H9 (cell line): ENCODE results near the gene EDIL3. TPM values are rescaled to one million over a fixed set of nuclear protein-coding genes. Genes with fewer than 3 reads are reported as not detected.

Experiments
- DNase-seq: peaks from one replicate; pipeline ENCODE4 v3.0.0-alpha.2; 2017
- H2AFZ ChIP-seq: one replicate; pipeline ENCODE4 v1.6.1; 2013; ENCODE audit warnings: mild to moderate bottlenecking, low read length, control low read depth, moderate library complexity
- H2AK5ac ChIP-seq: 2 replicates; pipeline ENCODE4 v1.6.1; 2013; ENCODE audit warnings: low read length, control low read depth, mixed read lengths; ENCODE audit not compliant: insufficient read length
- H2BK120ac ChIP-seq: one replicate; pipeline ENCODE4 v1.6.1; 2013; ENCODE audit warnings: low read depth, mild to moderate bottlenecking, low read length, control low read depth, inconsistent platforms; ENCODE audit not compliant: poor library complexity, severe bottlenecking
- H2BK12ac ChIP-seq: 2 replicates; pipeline ENCODE4 v1.6.1; 2013; ENCODE audit warnings: low read length, control low read depth, mixed read lengths, low read depth; ENCODE audit not compliant: insufficient read length
- H2BK15ac ChIP-seq: 2 replicates; pipeline ENCODE4 v1.6.1; 2013; ENCODE audit warnings: low read depth, low read length, control low read depth
- H2BK20ac ChIP-seq: one replicate; pipeline ENCODE4 v1.6.1; 2013; ENCODE audit warnings: low read depth, mild to moderate bottlenecking, low read length, control low read depth, inconsistent platforms; ENCODE audit not compliant: poor library complexity, severe bottlenecking
- H2BK5ac ChIP-seq: 2 replicates; pipeline ENCODE4 v1.6.1; 2013; ENCODE audit warnings: low read length, control low read depth, mixed read lengths; ENCODE audit not compliant: insufficient read length
- H3K14ac ChIP-seq: 2 replicates; pipeline ENCODE4 v1.6.1; 2013; ENCODE audit warnings: low read length, control low read depth; ENCODE audit not compliant: insufficient read depth
- H3K18ac ChIP-seq: 2 replicates; pipeline ENCODE4 v1.6.1; 2013; ENCODE audit warnings: low read depth, mild to moderate bottlenecking, mixed read lengths, low read length, control low read depth; ENCODE audit not compliant: insufficient read length
- H3K23ac ChIP-seq: 2 replicates; pipeline ENCODE4 v1.6.1; 2013; ENCODE audit warnings: low read length, control low read depth, mixed read lengths, low read depth; ENCODE audit not compliant: insufficient read length
- H3K23me2 ChIP-seq: 2 replicates; pipeline ENCODE4 v1.6.1; 2013; ENCODE audit warnings: low read depth, mild to moderate bottlenecking, mixed read lengths, low read length, control low read depth; ENCODE audit not compliant: insufficient read length, poor library complexity, severe bottlenecking
- H3K27ac ChIP-seq: 2 replicates; pipeline ENCODE4 v1.5.1; 2013; ENCODE audit warnings: low read length, control low read depth, mixed read lengths, low read depth; ENCODE audit not compliant: insufficient read length
- H3K27me3 ChIP-seq: 2 replicates; pipeline ENCODE4 v1.6.1; 2013; ENCODE audit warnings: low read length, control low read depth, inconsistent platforms; ENCODE audit not compliant: insufficient read depth
- H3K4ac ChIP-seq: 2 replicates; pipeline ENCODE4 v1.6.1; 2013; ENCODE audit warnings: low read depth, mild to moderate bottlenecking, control low read depth, inconsistent platforms, low read length, moderate library complexity
- H3K4me1 ChIP-seq: 2 replicates; pipeline ENCODE4 v1.6.1; 2013; ENCODE audit warnings: low read length, control low read depth, inconsistent platforms; ENCODE audit not compliant: insufficient read depth
- H3K4me2 ChIP-seq: 2 replicates; pipeline ENCODE4 v1.6.1; 2013; ENCODE audit warnings: low read length, control low read depth, mixed read lengths; ENCODE audit not compliant: insufficient read length, insufficient read depth
- H3K56ac ChIP-seq: 2 replicates; pipeline ENCODE4 v1.6.1; 2013; ENCODE audit warnings: low read depth, mild to moderate bottlenecking, mixed read lengths, low read length, control low read depth; ENCODE audit not compliant: insufficient read length
- H3K79me1 ChIP-seq: 2 replicates; pipeline ENCODE4 v1.6.1; 2013; ENCODE audit warnings: low read depth, mild to moderate bottlenecking, moderate library complexity, low read length, control low read depth, inconsistent platforms; ENCODE audit not compliant: insufficient read depth, poor library complexity, severe bottlenecking
- H3K79me2 ChIP-seq: 2 replicates; pipeline ENCODE4 v1.6.1; 2013; ENCODE audit warnings: low read length, control low read depth, inconsistent platforms; ENCODE audit not compliant: insufficient read depth
- H3K9ac ChIP-seq: 2 replicates; pipeline ENCODE4 v1.6.1; 2013; ENCODE audit warnings: low read length, control low read depth, mixed read lengths; ENCODE audit not compliant: insufficient read length; ENCODE audit errors: extremely low read depth
- H3K9me3 ChIP-seq: one replicate; pipeline ENCODE4 v1.6.1; 2013; ENCODE audit warnings: low read depth, low read length, inconsistent platforms; ENCODE audit not compliant: control insufficient read depth
- H3T11ph ChIP-seq: one replicate; pipeline ENCODE4 v1.6.1; 2013; ENCODE audit warnings: mild to moderate bottlenecking, low read length, control low read depth, inconsistent platforms
- H4K20me1 ChIP-seq: one replicate; pipeline ENCODE4 v1.6.1; 2013; ENCODE audit not compliant: control insufficient read depth, insufficient read length, insufficient read depth
- H4K5ac ChIP-seq: 2 replicates; pipeline ENCODE4 v1.6.1; 2013; ENCODE audit warnings: low read depth, mild to moderate bottlenecking, mixed read lengths, low read length, control low read depth; ENCODE audit not compliant: insufficient read length
- H4K8ac ChIP-seq: replicated peaks from 2 replicates; pipeline ENCODE4 v1.6.1; 2013; ENCODE audit warnings: low read length, control low read depth, mixed read lengths, low read depth; ENCODE audit not compliant: insufficient read length
- H4K91ac ChIP-seq: 2 replicates; pipeline ENCODE4 v1.6.1; 2013; ENCODE audit warnings: low read depth, mild to moderate bottlenecking, moderate library complexity, mixed read lengths, low read length, control low read depth; ENCODE audit not compliant: insufficient read length
- H3K27ac Mint-ChIP-seq, 3 experiments: 2 replicates in 2 of 3; 3 replicates in 1 of 3; pipeline ENCODE4 v1.8.0; 2020 to 2021; ENCODE audit warnings: mixed read lengths in 3 of 3, mild to moderate bottlenecking in 1 of 3, moderate library complexity in 1 of 3
- H3K27me3 Mint-ChIP-seq: 2 replicates; pipeline ENCODE4 v1.8.0; 2021; ENCODE audit warnings: low read depth, mild to moderate bottlenecking, moderate library complexity, mixed read lengths
- H3K36me3 Mint-ChIP-seq, 3 experiments: 2 replicates in 2 of 3; 3 replicates in 1 of 3; pipeline ENCODE4 v1.8.0; 2020 to 2021; ENCODE audit warnings: low read depth in 3 of 3, mixed read lengths in 3 of 3; ENCODE audit not compliant: insufficient read depth in 1 of 3
- H3K4me1 Mint-ChIP-seq, 2 experiments: 2 replicates each; pipeline ENCODE4 v1.8.0; 2020; ENCODE audit warnings: mixed read lengths in 2 of 2
- H3K4me3 Mint-ChIP-seq, 2 experiments: 2 replicates in 1 of 2; 3 replicates in 1 of 2; pipeline ENCODE4 v1.8.0; 2020 to 2021; ENCODE audit warnings: mild to moderate bottlenecking in 2 of 2, mixed read lengths in 2 of 2, moderate library complexity in 1 of 2
- H3K9me3 Mint-ChIP-seq, 2 experiments: 2 replicates in 1 of 2; 3 replicates in 1 of 2; pipeline ENCODE4 v1.8.0; 2020; ENCODE audit warnings: mild to moderate bottlenecking in 2 of 2, mixed read lengths in 2 of 2, moderate library complexity in 1 of 2
- WGBS: extraction: QIAGEN DNeasy Blood & Tissue Kit; methylation state at CpG from one replicate; pipeline ENCODE4 v1.1.7; 2013; ENCODE audit warnings: missing lambda C conversion rate, low lambda C conversion rate, mixed read lengths; ENCODE audit not compliant: insufficient read length; ENCODE audit errors: extremely low coverage; 5-methylcytosine and 5-hydroxymethylcytosine counted together
- total RNA-seq: library from RNA; stranded (reverse); gene quantifications from 2 replicates; pipeline ENCODE4 v1.2.1, GENCODE V29; 2021
- TF ChIP-seq, protein P1 (sequence below): fragments of 200-600 bp; sonication (generic); conservative IDR thresholded peaks from 3 replicates; pipeline ENCODE4 v1.8.0; 2021; ENCODE audit warnings: antibody characterized with exemption, mild to moderate bottlenecking

The EDIL3 gene
- total RNA-seq, 1 experiment from 2014 or later: 61.9 TPM

DNA sequence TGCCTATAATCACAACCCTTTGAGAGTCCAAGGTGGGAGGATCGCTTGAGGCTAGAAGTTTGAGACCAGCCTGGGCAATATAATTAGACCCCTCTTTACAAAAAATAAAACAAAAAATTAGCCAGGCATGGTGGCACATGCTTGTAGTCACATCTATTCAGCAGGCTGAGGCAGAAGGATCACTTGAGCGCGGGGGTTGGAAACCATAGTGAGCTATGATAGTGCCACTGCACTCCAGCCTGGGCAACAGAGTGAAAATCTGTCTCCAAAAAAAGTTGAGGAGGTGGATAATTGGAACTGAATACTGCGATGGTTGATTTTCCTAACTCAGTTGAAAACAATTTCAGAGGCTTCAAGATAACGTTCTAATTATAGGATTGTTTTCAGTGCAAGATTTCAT, 52.6 kb downstream of the EDIL3 start:
- Mint-ChIP-seq H3K4me1 (peaks cover 0 to 10% of the 10 kb centered on the region in 2 experiments; a peak in 2 of 4 replicates), H3K4me3 (no peak overlapping the region), H3K27ac (peak overlapping the region in 1 of 3 experiments; percentile 35; a peak in 1 of 7 replicates), H3K9me3 (no peaks in the 10 kb centered on the region; a peak in 1 of 5 replicates), H3K36me3 (peaks cover 0 to 3% (median 3%) of the 10 kb centered on the region in 3 experiments; a peak in 2 of 7 replicates), H3K27me3 (no peaks in the 10 kb centered on the region)
- TF ChIP-seq, protein P1, sequence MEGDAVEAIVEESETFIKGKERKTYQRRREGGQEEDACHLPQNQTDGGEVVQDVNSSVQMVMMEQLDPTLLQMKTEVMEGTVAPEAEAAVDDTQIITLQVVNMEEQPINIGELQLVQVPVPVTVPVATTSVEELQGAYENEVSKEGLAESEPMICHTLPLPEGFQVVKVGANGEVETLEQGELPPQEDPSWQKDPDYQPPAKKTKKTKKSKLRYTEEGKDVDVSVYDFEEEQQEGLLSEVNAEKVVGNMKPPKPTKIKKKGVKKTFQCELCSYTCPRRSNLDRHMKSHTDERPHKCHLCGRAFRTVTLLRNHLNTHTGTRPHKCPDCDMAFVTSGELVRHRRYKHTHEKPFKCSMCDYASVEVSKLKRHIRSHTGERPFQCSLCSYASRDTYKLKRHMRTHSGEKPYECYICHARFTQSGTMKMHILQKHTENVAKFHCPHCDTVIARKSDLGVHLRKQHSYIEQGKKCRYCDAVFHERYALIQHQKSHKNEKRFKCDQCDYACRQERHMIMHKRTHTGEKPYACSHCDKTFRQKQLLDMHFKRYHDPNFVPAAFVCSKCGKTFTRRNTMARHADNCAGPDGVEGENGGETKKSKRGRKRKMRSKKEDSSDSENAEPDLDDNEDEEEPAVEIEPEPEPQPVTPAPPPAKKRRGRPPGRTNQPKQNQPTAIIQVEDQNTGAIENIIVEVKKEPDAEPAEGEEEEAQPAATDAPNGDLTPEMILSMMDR: no peak
- H3K9ac ChIP-seq: no peak overlapping the region
- H3K18ac ChIP-seq: no peak overlapping the region
- no peak overlapping the region for H4K91ac ChIP-seq
- no peak overlapping the region for H3K23ac ChIP-seq
- no peak overlapping the region for H4K8ac ChIP-seq
- H3K4me2 ChIP-seq: no peak overlapping the region
- H2AFZ ChIP-seq: no peak overlapping the region
- H2BK15ac ChIP-seq: no peak overlapping the region
- H3T11ph ChIP-seq: no peak overlapping the region
- DNase-seq: no peak
- H3K9me3 ChIP-seq: no peaks in the 10 kb centered on the region
- H3K79me2 ChIP-seq: no peaks in the 10 kb centered on the region; the same call in 1 of the 2 replicates
- H3K27ac ChIP-seq: no peak overlapping the region
- no peaks in the 10 kb centered on the region for H3K4me1 ChIP-seq
- no peak overlapping the region for H3K56ac ChIP-seq
- H2BK12ac ChIP-seq: no peak overlapping the region
- H2BK5ac ChIP-seq: no peak overlapping the region
- H4K5ac ChIP-seq: no peak overlapping the region
- no peak overlapping the region for H2BK20ac ChIP-seq
- no peaks in the 10 kb centered on the region for H3K23me2 ChIP-seq
- H3K27me3 ChIP-seq: no peaks in the 10 kb centered on the region
- no peaks in the 10 kb centered on the region for H4K20me1 ChIP-seq
- H3K79me1 ChIP-seq: no peaks in the 10 kb centered on the region
- no peak overlapping the region for H2AK5ac ChIP-seq
- no CpG with 5 or more reads among the region's 5 CpGs for WGBS
- H2BK120ac ChIP-seq: no peak overlapping the region
- no peak overlapping the region for H3K14ac ChIP-seq
- H3K4ac ChIP-seq: no peak overlapping the region
